ENCODE data around the gene UBA7.

GRCh38 chr3:49769926-49770325 lies 43.8 kb downstream of the UBA7 start:
- no peak for TF ChIP-seq MNT (IDR thresholded peaks at IDR 0.05)
- TF ChIP-seq GMEB2 (CRISPR knock-in tag; IDR thresholded peaks at IDR 0.05; ENCODE audit: low read depth): no peak
- no peak for TF ChIP-seq ATF6 (CRISPR knock-in tag; conservative IDR thresholded peaks at IDR 0.05)
- no peak for TF ChIP-seq JDP2 (CRISPR knock-in tag; IDR thresholded peaks at IDR 0.05; ENCODE audit: borderline replicate concordance)

Data from HepG2 (cell line).